Medulla oblongata (tissue), 1 donor: Measurements from ENCODE around the gene REV3L.
"Not testable (repeated sequence)": the region's sequence is repeated elsewhere in the genome, so short reads cannot be mapped to it uniquely, and the experiment has no call there.

ENCODE experiments used
- DNase-seq: peaks from one replicate; pipeline ENCODE4 v3.0.0-alpha.2; 2015; ENCODE audit errors: extremely low spot score

Gene REV3L

GRCh38 chr6:111499269-111499793 lies 16.3 kb upstream of the REV3L start:
- DNase-seq, result no peak

- DNase-seq, result no peak
Measured at GRCh38 chr6:111494951-111495635, 12.1 kb upstream of the REV3L start.

- DNase-seq, result no peak
Measured at GRCh38 chr6:111492499-111492898, 9.5 kb upstream of the REV3L start.

- DNase-seq, result no peak
Measured at GRCh38 chr6:111490067-111490466, 7.0 kb upstream of the REV3L start.

- DNase-seq, result peak; percentile 28
Measured at GRCh38 chr6:111487661-111488060, 4.6 kb upstream of the REV3L start.

GRCh38 chr6:111486921-111487320 lies 3.9 kb upstream of the REV3L start:
- no peak for DNase-seq

DNA sequence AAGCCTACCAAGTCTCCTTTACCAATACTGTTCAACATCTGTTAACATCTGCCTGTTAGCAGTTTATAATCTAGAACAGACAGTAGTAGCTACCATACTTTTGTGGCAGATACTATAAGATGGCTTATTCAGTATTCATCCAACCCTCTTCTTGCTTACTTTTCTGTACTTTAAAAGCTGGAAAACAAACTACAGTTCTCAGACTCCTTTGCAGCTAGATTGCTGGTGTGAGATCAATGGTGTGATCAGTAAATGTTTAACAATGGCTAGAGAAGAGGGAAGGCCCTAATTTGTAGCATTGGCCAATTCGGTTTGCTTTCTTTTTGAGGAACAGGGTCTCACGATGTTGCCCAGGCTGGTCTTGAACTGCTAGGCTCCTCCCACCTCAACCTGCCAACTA lies 3.5 kb upstream of the REV3L start:
- DNase-seq, result no peak

- no peak for DNase-seq
Measured at GRCh38 chr6:111485342-111485741, 2.3 kb upstream of the REV3L start.

GRCh38 chr6:111484633-111484930 lies 1.6 kb upstream of the REV3L start:
- DNase-seq, result no peak

GRCh38 chr6:111483736-111484632 lies 966 bp upstream of the REV3L start:
- DNase-seq, result peak; percentile 91

GRCh38 chr6:111482188-111482958 lies 645 bp downstream of the REV3L start:
- peak; percentile 75 for DNase-seq

- no peak for DNase-seq
Measured at GRCh38 chr6:111481836-111482187, 1.2 kb downstream of the REV3L start.

DNA sequence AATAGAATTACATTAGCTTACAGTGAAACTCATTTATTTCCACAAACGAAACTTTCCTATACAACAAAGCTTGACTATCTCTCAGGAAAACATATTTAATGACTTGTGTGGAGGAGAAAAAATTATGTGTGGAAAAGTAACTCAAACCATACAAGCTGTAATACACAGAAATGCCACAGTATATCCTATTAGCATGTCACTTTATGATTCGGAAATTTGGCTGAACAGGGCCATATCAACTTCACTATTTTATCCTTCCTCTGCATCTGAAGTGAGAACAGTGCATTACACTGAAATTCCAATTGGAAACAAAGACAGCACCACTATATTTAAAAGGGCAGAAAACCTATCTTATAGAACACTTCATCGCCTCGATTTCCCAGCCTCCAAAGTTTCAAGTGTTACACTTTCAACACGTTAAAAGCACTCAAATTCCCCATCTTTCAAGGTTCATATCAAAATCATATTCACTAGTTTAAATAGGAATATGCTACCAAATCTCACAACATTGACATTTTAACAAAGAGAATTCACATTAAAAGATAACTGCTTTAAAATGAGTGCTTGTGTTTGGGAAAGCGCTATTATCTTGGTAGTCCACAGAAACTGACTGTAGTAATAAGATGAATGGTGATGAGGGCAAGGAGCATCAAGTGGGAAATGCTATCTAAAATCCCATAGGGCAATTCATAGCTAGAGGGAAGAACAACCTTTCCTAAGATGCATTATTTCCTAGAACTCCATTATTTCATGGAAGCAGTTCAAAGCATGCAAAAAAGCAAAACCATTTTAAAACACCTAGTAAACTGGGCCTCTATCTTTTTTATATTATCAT lies 1.8 kb downstream of the REV3L start:
- DNase-seq, result peak; percentile 25

GRCh38 chr6:111478749-111479148 lies 4.3 kb downstream of the REV3L start:
- DNase-seq, result peak; percentile 80

GRCh38 chr6:111478064-111478476 lies 4.9 kb downstream of the REV3L start:
- DNase-seq, result peak; percentile 23

DNA sequence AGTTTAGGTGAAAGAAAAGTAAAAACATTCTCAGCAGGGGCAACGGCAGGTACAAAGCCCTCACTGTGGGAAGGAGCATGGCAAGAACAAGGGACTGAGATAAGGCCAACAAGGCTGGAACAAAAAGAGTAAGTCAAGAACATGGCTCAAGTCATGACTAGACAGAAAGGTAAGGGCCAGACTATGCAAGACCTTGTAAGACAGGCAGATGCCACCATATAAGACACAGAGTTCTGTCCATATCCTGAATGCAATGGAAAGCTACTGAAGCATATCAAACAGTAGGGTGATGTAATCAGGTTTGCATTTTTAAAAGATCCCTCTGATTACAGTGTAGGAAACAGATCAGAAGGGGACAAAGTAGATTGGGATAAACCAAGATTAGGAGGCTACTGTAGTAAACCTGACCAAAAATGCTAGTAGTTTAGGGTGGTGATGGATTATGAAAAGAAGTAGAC lies 5.5 kb downstream of the REV3L start:
- no peak for DNase-seq

- not testable (repeated sequence) for DNase-seq
Measured at GRCh38 chr6:111476061-111476460, 7.0 kb downstream of the REV3L start.

GRCh38 chr6:111474771-111475170 lies 8.2 kb downstream of the REV3L start:
- no peak for DNase-seq

DNA sequence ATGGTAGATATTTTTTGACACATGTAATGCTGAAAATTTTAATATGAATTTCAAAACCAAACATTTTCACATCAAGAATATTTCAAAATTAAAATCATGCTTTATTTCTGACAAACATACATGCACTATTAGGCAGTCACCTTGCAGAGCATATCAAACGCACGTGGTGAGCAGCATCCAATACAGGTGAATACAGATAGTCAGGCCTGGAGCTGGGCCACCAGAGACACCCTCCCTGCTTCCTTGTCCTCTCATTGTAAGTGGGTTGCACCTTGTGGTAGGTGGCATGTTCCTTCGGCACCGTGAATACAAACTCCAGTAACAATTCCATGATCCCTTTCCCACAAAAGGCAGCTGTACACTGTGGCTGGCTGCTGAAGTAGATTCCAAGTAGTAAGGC lies 8.9 kb downstream of the REV3L start:
- no peak for DNase-seq

GRCh38 chr6:111472933-111473435 lies 10.0 kb downstream of the REV3L start:
- no peak for DNase-seq

DNA sequence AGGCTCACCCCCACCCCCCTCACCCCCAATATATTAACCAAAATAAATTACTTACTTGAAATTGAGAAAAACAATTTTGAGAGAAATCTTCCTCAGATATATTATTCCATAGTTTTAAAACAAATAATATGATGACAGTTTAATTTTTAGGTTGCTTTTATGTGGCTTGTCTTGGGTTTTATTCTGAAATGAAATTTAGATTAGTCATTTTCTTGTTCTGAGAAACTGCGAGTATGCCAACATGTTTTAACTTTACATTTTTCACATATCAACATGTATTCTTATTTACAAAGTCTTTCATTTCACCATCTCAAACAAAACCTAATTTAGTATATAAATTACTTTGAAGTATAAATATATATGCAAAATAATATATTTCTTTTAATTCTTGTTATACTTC lies 11.1 kb downstream of the REV3L start:
- DNase-seq, result no peak
